SK-N-SH (cell line): Measurements from ENCODE around the gene HOXB7.

Experiments
- CTCF ChIP-seq: fragments of 200-600 bp; sonication (generic); IDR thresholded peaks from 2 replicates; pipeline ENCODE4 v1.6.1; 2017; ENCODE audit warnings: antibody characterized with exemption, mild to moderate bottlenecking, moderate library complexity
- TEAD4 ChIP-seq: IDR thresholded peaks from 2 replicates; pipeline ENCODE4 v1.4.0; 2012; ENCODE audit warnings: mild to moderate bottlenecking, borderline replicate concordance; ENCODE audit not compliant: insufficient read depth
- USF1 ChIP-seq: IDR thresholded peaks from 2 replicates; pipeline ENCODE4 v1.4.0; 2012; ENCODE audit warnings: low read depth, borderline replicate concordance

GRCh38 chr17:48631693-48632578 lies 21.1 kb upstream of the HOXB7 start:
- TF ChIP-seq USF1, result no peak
- no peak for TF ChIP-seq TEAD4
- no peak for TF ChIP-seq CTCF
